IMR-90 (cell line): ENCODE measurements around the gene TSC2.

Experiments used
- POLR2A ChIP-seq: IDR thresholded peaks from 2 replicates; pipeline ENCODE4 v1.6.1; 2012; ENCODE audit warnings: mild to moderate bottlenecking, low read depth, low read length
- RFX5 ChIP-seq: IDR thresholded peaks from 2 replicates; pipeline ENCODE4 v1.8.0; 2012; ENCODE audit warnings: low read depth, mild to moderate bottlenecking, low read length, moderate library complexity
- SMC3 ChIP-seq: fragments of 150-350 bp; IDR thresholded peaks from 2 replicates; pipeline ENCODE4 v1.6.1; 2016; ENCODE audit warnings: low read depth, mild to moderate bottlenecking, antibody characterized with exemption, low read length, moderate library complexity
- TF ChIP-seq, protein P1 (sequence below): conservative IDR thresholded peaks from 2 replicates; pipeline ENCODE4 v1.5.1; 2012; ENCODE audit warnings: mild to moderate bottlenecking, low read depth, low read length, improper control_type of control experiment

DNA sequence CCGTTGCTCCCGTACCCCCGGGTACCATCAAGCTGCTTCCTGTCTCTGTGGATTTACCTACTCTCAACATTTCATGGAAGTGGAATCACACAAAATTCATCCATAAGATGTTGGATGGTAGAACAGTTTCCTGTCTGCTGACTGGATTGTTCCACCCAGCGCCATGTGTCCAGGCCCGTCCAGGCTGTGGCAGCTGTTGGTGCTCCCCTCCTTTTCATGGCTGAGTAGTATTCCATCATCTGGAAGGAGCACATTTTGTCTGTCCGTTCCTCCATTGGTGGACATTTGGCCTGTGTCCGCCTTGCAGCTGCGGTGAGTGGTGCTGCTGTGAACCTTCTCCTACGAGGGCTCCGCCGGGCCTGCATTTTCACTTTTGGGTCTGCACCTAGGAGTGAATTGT is 18.4 kb downstream of the TSC2 start:
- TF ChIP-seq, protein P1, sequence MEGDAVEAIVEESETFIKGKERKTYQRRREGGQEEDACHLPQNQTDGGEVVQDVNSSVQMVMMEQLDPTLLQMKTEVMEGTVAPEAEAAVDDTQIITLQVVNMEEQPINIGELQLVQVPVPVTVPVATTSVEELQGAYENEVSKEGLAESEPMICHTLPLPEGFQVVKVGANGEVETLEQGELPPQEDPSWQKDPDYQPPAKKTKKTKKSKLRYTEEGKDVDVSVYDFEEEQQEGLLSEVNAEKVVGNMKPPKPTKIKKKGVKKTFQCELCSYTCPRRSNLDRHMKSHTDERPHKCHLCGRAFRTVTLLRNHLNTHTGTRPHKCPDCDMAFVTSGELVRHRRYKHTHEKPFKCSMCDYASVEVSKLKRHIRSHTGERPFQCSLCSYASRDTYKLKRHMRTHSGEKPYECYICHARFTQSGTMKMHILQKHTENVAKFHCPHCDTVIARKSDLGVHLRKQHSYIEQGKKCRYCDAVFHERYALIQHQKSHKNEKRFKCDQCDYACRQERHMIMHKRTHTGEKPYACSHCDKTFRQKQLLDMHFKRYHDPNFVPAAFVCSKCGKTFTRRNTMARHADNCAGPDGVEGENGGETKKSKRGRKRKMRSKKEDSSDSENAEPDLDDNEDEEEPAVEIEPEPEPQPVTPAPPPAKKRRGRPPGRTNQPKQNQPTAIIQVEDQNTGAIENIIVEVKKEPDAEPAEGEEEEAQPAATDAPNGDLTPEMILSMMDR, result no peak
- no peak for TF ChIP-seq SMC3
- no peak for TF ChIP-seq POLR2A
- TF ChIP-seq RFX5, result no peak
